ENCODE results near the gene HS3ST1.

HS3ST1 gene

DNA sequence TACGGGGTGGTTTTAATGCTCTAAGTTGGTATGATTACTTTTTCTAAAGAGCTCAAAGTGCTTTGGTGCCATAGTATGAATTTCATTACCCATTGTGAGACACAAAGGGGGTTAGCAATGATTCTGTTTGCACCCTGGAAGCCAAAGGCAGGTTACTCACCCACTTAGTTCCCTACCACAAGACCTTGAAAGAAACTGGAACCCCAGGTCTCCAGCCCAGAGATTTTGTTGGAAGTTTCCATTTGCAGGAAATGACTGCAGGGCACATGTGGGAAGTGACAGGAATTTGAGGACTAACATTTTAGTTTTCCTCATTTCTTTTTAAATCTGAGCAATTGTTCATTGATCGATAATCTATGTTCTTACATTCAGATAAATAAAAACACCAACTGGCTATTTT, 1.8 kb upstream of the HS3ST1 start:
- DNase-seq = no peak

- no peak for DNase-seq
Measured at GRCh38 chr4:11429699-11430045, 978 bp upstream of the HS3ST1 start.

GRCh38 chr4:11428899-11429698, 405 bp upstream of the HS3ST1 start:
- peak; percentile 3 for DNase-seq

DNA sequence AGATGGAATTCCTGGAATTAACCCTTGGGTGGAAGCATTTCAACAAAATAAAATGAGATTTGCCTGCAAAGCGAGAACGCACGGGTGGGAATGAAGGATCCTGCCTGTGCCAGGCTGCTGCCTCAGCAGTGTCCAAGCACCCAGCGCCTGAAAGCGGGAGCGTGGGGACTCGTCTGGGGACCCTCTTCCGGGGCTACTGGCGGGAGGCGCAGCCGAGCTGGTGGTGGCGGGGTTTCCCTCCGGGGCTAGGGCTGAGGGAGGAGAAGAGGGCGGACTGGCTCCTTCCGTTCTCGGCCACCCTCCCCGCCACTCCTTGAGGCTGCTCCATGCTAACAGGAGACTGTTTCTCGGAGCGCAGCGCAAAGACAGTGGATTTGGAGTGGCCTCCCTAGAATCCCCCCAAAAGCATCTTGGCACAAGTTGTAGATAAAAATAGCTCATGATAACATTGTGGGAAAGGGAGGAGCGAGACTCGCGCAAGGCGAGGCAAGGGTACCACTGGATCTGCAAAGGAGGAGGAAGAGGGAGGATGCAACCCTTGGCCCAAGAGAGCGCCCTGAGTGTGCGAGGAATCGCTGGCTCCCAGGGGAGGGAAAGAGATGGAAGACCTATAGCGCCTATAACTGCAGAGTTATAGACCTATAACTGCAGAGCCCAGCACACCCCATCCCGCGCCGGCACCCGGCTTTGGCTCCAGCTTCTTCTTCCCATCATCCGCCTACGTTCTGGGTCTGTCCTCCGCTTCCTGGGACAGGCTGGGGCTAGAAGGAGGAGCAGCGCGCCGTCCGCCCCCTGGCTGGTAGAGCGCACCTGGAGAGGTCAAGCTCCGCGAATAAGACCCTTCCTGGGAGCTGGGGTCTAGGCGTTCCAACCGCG, 1.3 kb downstream of the HS3ST1 start:
- DNase-seq = no peak

- no peak for DNase-seq
Measured at GRCh38 chr4:11426731-11427120, 2.0 kb downstream of the HS3ST1 start.

DNA sequence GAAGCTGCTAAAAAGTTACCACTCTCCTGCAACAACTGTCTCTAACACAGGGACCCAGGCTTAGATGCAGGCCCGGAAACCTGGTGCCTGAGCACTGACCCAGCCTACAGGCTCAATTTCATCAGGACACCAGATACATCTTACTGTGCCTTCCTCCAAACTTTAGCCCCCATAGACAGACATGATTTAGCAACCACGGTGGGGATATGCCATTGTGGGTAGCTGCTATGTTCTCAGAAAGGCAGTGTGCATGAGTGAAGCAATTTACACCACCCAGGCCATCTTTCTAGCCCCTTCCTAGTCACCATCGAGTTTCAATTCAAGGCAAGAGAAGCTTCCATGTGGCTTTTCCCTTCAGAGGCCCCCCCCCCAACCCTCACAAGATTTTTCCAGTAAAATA, 2.7 kb downstream of the HS3ST1 start:
- DNase-seq = no peak

DNA sequence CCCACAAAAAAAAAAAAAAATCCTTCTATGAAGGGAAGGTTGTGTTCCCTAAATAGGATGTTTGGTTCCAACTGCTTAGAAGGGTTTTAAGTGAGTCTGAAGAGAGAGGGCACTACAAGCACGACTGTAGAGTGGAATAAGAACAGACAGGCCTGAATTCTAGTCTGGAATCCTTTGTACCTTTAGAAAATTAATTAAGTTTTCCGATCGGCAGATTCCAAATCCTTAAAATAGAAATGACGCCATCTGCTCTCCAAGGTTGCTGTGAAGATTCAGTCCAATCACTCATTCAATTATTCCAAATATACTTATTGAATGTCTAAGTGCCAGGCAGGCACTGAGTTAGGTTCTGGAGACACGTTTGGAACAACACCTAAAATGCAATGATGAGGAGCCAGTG, 3.8 kb downstream of the HS3ST1 start:
- DNase-seq = no peak

GRCh38 chr4:11424000-11424399, 4.7 kb downstream of the HS3ST1 start:
- DNase-seq = peak; percentile 47

DNA sequence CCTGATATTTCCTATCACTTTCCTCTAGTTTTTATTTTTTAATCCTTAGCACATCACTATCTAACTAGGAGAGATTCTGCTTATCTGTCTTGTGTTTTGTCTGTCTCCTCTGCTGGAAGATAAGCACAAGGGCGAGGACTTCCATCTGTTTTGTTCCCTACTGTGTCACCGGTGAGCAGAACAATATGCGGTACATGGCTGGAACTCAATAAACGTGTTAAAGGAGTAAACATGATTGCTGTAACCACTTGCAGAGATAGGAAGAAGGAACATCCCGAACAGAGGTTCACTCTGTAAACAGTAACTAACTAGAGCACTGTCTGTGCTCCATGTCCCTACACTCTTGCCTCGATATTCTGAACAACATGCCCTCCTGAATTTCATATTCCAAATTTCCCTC, 5.2 kb downstream of the HS3ST1 start:
- DNase-seq = no peak

- no peak for DNase-seq
Measured at GRCh38 chr4:11421116-11421515, 7.6 kb downstream of the HS3ST1 start.

- no peak for DNase-seq
Measured at GRCh38 chr4:11420327-11420726, 8.4 kb downstream of the HS3ST1 start.

GRCh38 chr4:11418610-11419009, 10.1 kb downstream of the HS3ST1 start:
- no peak for DNase-seq

DNA sequence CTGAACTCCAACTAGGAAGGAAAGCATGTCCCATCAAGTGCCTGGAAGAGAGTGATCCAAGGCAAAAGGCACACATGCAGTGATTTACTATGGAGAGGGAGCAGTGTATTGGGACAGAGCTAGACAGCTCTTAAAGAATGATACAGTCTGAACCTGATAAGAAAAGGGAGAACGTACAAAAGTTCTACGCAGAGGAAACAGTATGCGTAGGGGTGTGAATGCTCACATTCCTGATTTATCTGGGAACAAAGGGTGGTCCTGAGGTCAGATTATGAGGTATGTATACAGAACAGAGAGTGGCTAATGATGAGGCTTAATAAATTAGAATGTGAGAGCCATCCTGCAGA, 12.0 kb downstream of the HS3ST1 start:
- DNase-seq = no peak

GRCh38 chr4:11416071-11416766, 12.5 kb downstream of the HS3ST1 start:
- DNase-seq = no peak

GRCh38 chr4:11415409-11416070, 13.2 kb downstream of the HS3ST1 start:
- no peak for DNase-seq

- DNase-seq = no peak
Measured at GRCh38 chr4:11412211-11412610, 16.5 kb downstream of the HS3ST1 start.

- DNase-seq = no peak
Measured at GRCh38 chr4:11409632-11410031, 19.1 kb downstream of the HS3ST1 start.

DNA sequence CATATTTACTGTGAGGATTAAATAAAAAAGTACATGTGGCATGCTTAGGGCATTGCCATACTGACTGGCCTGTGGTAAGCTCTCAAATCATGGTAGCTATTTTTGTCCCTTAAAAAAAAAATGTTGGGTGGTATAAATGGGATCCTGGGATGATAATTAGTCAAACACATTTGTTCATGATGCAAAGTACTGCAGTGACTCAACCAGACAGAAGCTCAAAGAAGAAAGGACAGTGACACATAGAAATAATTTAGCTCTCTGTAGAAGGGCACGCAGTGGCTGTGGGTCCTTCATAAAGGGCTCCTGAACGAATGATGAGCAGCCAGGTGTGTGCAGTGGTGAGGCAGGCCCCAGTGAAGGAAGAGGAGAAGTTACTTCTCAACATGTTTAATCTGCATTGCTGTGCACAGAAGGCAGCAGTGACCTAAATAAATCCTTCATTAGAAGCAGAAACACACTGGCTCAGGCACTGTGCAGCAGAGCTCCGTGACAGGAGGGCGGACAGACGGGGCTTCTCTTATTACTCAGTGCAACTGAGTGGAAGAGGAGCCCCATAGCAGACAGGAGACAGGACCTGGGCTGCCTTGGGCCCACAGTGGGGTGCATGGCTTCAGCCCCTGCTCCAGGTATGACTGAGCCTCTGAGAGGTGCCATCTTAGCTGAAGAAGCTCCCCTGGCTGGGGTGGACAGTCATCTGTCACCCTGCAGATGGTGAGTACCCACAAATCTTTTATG, 20.3 kb downstream of the HS3ST1 start:
- no peak for DNase-seq

GRCh38 chr4:11407551-11407950, 21.1 kb downstream of the HS3ST1 start:
- no peak for DNase-seq

- DNase-seq = no peak
Measured at GRCh38 chr4:11404431-11404830, 24.3 kb downstream of the HS3ST1 start.

- DNase-seq = no peak
Measured at GRCh38 chr4:11402192-11402591, 26.5 kb downstream of the HS3ST1 start.

DNA sequence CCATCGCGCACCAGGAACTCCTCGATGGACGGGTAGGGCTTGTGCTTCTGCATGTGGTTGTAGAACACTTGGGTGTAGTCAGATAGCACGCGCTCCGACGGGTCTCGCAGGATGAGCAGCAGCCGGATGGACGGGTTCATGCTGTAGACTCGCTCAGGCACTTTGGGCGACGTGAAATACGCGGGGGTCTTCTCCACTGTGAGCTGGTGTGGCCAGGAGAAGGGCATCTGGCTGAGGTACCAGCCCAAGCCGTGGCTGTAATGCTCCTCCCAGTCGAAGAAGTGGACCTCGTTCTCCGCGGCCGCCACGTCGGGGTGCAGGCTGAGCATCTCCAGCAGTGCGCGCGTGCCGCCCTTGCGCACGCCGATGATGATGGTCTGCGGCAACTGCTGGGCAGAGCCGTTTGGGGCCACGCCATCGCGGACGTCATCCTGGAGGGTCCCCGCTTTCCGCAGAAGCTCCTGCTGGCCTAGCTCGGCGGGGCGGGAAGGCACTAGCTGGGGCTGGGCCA, 29.2 kb downstream of the HS3ST1 start:
- no peak for DNase-seq
